Stimulated activated CD8-positive, alpha-beta memory T cell treated with anti-CD3 and anti-CD28 coated beads, Interleukin-12 subunit alpha, Interleukin-12 subunit beta, amount 100 ng/mL, for 4 hours (primary cell): ENCODE results near the gene CHL1.

Source experiments
- DNase-seq: peaks from one replicate; pipeline ENCODE4 v3.0.0-alpha.2; 2020; ENCODE audit warnings: low read depth

Gene CHL1, protein sequence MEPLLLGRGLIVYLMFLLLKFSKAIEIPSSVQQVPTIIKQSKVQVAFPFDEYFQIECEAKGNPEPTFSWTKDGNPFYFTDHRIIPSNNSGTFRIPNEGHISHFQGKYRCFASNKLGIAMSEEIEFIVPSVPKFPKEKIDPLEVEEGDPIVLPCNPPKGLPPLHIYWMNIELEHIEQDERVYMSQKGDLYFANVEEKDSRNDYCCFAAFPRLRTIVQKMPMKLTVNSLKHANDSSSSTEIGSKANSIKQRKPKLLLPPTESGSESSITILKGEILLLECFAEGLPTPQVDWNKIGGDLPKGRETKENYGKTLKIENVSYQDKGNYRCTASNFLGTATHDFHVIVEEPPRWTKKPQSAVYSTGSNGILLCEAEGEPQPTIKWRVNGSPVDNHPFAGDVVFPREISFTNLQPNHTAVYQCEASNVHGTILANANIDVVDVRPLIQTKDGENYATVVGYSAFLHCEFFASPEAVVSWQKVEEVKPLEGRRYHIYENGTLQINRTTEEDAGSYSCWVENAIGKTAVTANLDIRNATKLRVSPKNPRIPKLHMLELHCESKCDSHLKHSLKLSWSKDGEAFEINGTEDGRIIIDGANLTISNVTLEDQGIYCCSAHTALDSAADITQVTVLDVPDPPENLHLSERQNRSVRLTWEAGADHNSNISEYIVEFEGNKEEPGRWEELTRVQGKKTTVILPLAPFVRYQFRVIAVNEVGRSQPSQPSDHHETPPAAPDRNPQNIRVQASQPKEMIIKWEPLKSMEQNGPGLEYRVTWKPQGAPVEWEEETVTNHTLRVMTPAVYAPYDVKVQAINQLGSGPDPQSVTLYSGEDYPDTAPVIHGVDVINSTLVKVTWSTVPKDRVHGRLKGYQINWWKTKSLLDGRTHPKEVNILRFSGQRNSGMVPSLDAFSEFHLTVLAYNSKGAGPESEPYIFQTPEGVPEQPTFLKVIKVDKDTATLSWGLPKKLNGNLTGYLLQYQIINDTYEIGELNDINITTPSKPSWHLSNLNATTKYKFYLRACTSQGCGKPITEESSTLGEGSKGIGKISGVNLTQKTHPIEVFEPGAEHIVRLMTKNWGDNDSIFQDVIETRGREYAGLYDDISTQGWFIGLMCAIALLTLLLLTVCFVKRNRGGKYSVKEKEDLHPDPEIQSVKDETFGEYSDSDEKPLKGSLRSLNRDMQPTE (N-terminal part only)

DNA sequence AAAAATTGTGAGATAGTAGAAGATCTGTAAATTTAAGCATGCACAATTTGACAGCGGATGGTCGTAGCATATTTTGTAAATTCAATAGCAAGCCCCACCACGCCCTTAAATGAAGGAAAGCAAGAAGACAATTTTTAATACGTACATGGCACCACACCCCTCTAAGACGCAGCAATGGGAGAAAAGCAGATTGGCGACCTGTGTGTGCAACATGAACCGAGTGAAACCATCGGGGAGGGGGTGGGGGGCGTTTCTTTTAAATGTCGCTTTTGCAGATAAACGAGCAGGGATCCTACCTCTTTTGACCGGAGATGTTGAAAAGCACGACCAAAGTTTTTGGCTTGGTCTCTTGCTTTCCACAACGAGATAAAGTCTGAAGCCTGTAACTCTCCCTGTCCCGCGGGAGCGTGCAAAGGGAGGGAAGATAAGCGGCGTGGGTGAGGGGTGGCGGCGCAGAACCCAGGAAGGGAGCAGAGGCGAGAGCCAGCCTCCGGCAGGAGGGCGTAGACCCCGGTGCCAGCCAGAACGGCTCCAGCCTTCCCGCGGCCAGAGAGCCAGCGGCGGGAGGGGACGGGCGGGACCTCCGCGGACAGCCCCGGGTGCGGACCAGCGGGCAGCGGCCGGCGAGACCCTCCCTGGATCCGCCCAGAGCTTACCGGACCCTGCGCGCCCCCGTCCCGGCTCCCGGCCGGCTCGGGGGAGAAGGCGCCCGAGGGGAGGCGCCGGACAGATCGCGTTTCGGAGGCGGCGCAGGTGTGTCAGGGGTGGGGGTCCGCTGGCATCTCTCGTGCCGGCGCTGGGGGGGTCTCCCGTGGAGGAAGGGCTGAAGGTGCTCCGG, at the start of gene CHL1:
Gene CHL1 (plus strand): TSS at position 453 of the 838 bp plus-strand sequence. CDS start 123,014 bp downstream, outside the sequence.
- DNase-seq = no peak

GRCh38 chr3:151614-152189, 44.9 kb upstream of the CHL1 start:
- no peak for DNase-seq

- DNase-seq = no peak
Measured at GRCh38 chr3:159974-160373, 36.6 kb upstream of the CHL1 start.

- no peak for DNase-seq
Measured at GRCh38 chr3:166071-166470, 30.5 kb upstream of the CHL1 start.

- DNase-seq = no peak
Measured at GRCh38 chr3:166799-167198, 29.8 kb upstream of the CHL1 start.

DNA sequence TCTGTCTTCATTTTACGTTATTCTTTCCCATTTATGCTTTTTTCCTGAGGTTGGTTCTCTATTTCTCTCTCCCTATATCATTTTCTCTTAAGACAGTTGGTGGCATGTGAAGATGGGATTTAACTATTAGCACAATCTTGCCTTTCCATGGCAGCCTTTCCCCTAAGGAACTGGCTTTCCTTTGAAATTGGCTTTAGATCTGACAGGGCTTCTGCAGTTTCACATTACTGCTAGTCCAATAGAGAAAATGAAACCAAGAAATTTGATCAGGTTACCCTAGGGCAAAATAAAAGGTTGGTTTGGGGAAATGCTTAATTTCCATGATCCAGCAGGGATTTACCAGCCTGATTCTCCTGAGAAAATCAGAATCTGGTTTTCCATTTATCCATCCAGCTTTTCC, 22.7 kb upstream of the CHL1 start:
- no peak for DNase-seq

DNA sequence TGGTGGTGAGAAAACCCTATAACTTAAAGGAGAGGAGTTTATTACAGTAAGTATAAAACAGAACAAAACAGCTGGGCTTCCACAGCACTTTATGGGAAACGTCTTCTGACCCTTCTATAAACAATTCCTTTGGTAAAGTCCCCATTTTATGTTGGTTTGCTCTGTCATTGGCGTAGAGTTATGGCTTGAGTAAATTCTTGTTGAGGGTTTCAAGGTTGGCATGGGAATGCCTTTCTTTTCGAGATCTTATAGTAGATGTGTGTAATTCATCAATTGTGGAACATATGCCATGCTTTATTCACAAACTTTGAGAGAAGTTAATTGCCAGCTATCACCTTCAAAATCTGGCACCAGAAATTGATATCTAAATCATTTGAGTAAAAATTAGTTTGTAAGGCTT, 11.6 kb upstream of the CHL1 start:
- DNase-seq = no peak

DNA sequence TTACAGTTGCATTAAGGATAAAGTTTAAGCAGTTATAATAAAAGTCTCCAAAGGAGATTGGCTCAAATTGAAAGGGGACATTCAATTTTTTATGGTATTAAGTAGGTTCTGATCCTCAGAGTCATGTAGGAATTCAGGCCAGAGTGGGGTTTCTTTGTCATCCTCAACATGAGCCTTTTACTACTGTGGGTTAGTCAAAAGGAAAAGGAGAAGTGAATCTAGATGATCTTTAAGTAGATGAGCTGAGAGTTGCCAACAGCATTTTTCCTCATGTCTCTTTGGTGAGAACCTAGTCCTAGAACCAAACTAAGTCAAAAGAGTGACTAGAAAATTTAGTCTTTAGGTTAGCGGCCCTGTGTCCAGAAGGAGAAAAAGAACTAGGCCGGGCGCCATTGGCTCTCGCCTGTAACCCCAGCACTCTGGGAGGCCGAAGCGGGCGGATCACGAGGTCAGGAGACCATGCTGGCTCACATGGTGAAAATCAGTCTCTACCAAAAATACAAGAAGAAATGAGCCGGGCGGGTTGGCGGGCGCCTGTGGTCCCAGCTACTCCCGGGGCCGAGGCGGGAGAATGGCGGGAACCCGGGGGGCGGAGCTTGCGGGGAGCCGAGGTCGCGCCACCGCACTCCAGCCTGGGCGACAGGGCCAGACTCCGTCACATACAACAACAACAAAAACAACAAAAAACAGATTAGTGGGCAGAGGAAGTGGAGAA, 4.2 kb upstream of the CHL1 start:
- DNase-seq = no peak

- DNase-seq = no peak
Measured at GRCh38 chr3:194001-194400, 2.6 kb upstream of the CHL1 start.

DNA sequence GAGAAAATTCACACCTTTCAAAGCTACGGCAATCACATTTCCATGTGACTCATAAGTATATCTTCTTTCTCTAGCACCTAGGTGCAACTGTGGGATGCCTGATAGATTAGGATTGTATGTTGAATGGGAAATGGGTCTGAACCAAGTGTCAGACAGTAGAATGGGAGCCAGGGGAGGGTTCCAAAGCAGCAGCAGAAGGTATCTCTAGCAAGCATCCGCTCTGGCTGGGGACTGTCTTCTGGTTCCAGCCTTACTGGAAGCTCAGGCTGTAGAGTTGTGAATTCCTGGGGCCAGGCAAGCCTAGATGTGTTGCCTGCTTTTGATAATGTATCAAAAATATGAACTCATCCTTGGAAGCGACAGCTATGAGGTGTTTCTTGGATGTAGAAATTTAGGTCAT, 2.1 kb upstream of the CHL1 start:
- DNase-seq = no peak

DNA sequence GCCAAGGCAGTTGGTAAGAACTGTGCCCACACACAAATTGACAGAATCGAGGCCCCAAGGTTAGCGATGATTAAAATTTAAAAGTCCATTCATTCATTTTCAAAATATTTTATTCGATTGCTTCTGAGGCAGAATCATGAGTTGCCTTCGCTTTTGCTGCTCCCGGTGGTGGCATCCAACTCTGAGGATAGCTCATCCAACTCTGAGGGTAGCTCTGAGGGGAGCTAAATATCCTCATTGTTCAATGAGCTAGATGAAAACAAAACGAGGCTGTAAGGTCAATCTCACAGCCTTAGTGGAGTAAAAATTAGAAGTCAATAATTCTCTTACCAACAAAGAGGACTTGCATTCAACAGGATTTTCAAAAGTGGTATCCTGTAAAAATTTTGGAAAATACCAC, 897 bp upstream of the CHL1 start:
- DNase-seq = no peak

DNA sequence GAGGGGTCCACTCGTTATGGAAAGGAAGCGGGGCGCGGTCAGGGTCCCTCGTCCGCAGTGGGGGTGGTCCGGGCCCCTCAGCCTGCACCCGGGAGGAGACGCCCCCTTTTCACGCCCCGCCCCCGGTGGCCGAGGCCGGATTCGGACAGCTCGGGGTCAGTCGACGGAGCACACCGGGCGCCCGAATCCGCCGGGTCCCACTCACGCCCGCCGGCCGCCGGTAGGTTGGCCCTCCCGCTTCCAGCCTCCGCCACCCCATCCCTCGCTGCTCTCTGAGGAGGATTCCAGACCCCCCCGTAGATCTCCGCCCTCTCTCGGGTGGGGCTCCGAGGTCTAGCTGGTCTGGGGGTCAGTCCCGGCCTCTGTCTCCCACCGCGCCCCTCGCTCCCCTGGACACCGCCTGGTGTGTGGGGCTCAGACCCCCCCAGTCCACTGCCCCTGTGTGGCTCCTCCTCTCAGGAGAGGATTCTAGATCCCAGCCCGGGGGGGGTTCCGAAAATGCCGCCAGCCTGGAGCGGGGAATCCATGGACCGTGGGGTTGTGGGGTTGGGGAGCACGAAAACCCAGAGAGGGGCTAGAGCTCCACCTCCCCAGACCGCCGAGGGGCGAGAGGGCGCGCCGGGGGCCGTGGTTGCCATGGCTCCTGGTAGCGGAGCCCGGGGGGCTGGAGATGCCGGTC, 725 bp downstream of the CHL1 start:
- no peak for DNase-seq

DNA sequence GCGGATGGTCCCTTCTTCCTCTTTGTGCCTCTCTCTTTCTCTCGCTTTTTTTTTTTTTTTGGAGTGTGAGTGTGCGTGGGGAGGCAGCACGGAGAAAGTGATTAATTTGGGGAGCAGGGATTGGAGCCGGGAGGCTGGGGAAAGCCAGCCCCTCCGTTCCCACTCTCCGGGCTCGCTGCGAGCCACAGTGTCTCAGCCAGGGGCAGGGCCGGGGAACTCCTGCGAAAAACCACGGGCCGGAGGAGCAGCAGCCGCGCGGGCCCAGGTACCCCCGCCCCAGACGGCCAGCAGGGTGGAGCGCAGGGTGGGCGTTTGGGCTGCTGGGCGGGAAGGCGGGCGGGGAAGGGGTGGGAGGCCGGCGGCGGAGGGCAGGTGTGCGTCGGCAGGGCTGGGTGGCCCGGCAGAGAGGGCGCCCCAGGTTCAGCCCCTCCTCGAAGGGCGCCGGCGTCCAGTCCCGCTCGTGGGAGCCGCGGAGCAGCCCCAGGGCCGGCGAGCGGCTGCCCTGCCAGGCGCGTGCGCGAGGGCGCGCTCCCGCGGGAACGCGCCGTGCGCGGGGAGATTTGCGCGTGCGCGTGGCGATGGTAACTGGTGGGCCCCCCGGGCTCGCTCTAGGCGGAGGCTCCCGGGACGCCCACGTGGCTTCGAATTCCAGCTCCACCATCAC, 1.4 kb downstream of the CHL1 start:
- DNase-seq = no peak

DNA sequence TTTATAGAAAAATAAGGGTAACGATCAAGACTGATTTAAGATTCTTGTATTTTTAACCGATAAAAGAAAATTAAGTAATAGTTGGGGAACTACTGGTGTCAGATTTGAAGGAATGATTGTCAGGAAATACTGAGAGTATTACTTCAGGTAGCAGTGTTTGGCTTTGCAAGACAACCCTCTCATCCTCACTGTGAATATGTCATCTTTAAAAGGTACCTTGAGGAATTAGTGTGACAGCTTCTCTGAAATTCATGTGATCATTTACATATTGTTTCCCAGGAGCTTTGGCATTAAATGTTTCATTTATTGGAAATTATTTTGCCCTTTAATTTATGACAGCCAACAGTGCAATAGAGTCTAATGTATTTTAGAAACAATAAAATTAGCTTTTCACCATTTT, 3.3 kb downstream of the CHL1 start:
- no peak for DNase-seq

GRCh38 chr3:200758-201325, 4.3 kb downstream of the CHL1 start:
- DNase-seq = no peak

DNA sequence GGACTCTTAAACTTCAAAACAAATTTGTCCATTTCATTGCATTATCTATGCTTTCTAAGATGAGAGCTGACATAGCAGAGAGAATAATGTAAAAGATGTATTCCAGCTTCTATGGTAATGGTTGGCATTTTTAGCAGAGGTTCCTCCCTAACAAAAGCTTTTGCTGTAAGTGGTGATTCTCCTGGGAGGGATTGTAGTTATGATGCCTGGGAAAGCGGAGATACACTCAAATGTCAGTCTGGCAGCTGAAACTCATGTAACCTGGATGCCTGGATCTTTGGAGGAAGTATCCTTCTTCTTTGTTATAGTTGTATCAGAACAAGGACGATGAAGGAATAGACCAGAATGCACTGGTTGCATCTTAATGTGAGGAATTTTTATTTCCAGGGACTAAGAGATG, 7.5 kb downstream of the CHL1 start:
- DNase-seq = no peak

- DNase-seq = no peak
Measured at GRCh38 chr3:207973-208372, 11.4 kb downstream of the CHL1 start.

- no peak for DNase-seq
Measured at GRCh38 chr3:210669-211068, 14.1 kb downstream of the CHL1 start.

GRCh38 chr3:212432-212831, 15.9 kb downstream of the CHL1 start:
- DNase-seq = no peak
